Left ventricle myocardium inferior (tissue), 1 donor: ENCODE measurements around the gene CEACAM16. TPM values are rescaled to one million over a fixed set of nuclear protein-coding genes. Genes with fewer than 3 reads are reported as not detected.

Source experiments
- DNase-seq: peaks from one replicate; pipeline ENCODE4 v3.0.0-alpha.2; 2020
- H3K27ac ChIP-seq: fragments of 200-600 bp; replicated peaks from 2 replicates; pipeline ENCODE4 v1.8.0; 2021
- H3K27me3 ChIP-seq: fragments of 200-600 bp; 2 replicates; pipeline ENCODE4 v1.8.0; 2021; ENCODE audit warnings: low read depth
- H3K36me3 ChIP-seq: fragments of 200-600 bp; 2 replicates; pipeline ENCODE4 v1.8.0; 2021
- H3K4me1 ChIP-seq: fragments of 200-600 bp; 2 replicates; pipeline ENCODE4 v1.8.0; 2021
- H3K4me3 ChIP-seq: fragments of 200-600 bp; 2 replicates; pipeline ENCODE4 v1.8.0; 2021; ENCODE audit warnings: mild to moderate bottlenecking, moderate library complexity
- H3K9me3 ChIP-seq: fragments of 200-600 bp; replicated peaks from 2 replicates; pipeline ENCODE4 v1.8.0; 2021
- intact Hi-C: fragments of 100-400 bp; cut with micrococcal nuclease; formaldehyde crosslinking; loops from one replicate; pipeline ENCODE4 v1.11.0; 2022
- total RNA-seq: library from RNA; stranded (reverse); fragmentation: NEBNext Ultra II Directional; extraction: Animal tissue kit (Norgen Biotek cat#: 25700); gene quantifications from one replicate; pipeline ENCODE4 v1.2.1, GENCODE V29; 2021
- TF ChIP-seq, protein P1 (sequence below): fragments of 200-600 bp; IDR thresholded peaks from 2 replicates; pipeline ENCODE4 v1.8.0; 2021; ENCODE audit warnings: antibody characterized with exemption, mild to moderate bottlenecking, borderline replicate concordance
- donor health status: DM: no; HTN: yes; CAD: no; lungs with severe emphysema.

The CEACAM16 gene
- total RNA-seq, 1 donor from 2014 or later: not detected

DNA sequence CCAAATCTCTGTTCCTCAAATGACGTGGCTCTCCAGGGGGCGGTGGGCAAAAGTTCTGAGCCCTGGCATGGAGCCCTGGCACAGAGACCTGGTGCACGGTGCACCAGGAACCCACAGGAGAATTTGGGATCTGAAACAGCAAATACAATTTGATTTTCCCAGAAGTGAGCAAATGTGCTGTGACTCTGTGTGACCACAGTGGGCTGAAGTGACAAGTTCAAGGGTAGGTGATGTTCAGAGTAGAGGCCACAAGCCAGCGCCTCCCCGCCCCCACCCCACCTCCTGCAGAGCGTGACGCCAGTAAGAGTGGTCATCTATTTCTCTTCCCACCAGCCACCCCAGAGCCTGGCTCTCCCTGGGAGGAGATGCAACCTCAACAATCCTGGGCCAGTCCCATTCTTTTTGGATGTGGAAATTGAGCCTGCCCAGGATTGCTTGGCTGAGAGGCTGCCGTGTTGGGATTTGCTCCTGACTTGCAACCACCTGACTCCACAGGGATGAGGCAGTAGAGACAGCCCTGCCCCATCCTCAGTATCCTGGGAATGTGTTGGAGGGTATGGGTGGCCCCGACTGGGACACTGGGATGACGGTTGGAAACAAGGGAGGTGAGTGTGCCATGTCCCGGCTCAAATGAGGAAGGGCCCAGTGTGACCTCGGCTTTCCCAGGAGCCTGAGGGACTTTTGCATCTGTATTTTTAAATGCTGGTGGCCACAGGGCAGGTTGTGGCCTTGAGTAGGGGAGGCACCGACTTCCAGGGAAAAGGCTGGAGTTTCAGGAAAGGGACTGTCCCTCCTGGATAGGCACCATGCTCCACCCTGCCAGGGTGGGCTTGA is 38.5 kb downstream of the CEACAM16 start:
- H3K27me3 ChIP-seq: no peaks in the 10 kb centered on the region
- no peak overlapping the region for H3K27ac ChIP-seq

DNA sequence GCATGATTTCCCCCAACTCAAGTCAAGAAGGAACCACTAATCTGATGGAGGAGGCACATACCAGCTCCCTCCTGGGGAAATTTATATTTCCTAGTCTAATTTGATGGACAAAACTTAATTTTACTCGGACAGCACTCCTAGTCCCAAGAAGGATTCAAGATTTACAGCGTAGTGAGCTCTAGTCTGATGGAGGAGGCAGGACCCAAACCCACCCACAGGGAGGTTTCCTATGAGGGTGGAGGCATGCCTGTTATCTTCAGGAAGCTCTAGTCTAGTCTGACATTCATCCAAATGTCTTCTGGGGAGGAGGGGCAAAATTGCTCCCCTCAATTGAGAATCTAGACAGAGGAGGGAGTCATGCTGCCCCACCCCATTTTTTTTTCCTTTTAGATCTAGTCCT is 39.2 kb downstream of the CEACAM16 start:
- Histone ChIP-seq H3K9me3 (no peaks in the 10 kb centered on the region), H3K27me3 (no peaks in the 10 kb centered on the region), H3K27ac (no peak overlapping the region), H3K4me1 (peaks cover 38% of the 10 kb centered on the region), H3K4me3 (no peak overlapping the region), H3K36me3 (no peaks in the 10 kb centered on the region)
- DNase-seq: no peak
- TF ChIP-seq, protein P1, sequence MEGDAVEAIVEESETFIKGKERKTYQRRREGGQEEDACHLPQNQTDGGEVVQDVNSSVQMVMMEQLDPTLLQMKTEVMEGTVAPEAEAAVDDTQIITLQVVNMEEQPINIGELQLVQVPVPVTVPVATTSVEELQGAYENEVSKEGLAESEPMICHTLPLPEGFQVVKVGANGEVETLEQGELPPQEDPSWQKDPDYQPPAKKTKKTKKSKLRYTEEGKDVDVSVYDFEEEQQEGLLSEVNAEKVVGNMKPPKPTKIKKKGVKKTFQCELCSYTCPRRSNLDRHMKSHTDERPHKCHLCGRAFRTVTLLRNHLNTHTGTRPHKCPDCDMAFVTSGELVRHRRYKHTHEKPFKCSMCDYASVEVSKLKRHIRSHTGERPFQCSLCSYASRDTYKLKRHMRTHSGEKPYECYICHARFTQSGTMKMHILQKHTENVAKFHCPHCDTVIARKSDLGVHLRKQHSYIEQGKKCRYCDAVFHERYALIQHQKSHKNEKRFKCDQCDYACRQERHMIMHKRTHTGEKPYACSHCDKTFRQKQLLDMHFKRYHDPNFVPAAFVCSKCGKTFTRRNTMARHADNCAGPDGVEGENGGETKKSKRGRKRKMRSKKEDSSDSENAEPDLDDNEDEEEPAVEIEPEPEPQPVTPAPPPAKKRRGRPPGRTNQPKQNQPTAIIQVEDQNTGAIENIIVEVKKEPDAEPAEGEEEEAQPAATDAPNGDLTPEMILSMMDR: no peak
- intact Hi-C loops: no loop called here

More for the DNA sequence above, 38.5 kb downstream of the CEACAM16 start:
- no peak for DNase-seq
- intact Hi-C loops: no loop called here
- Histone ChIP-seq H3K4me1 (peaks cover 31% of the 10 kb centered on the region), H3K4me3 (no peak overlapping the region), H3K36me3 (no peaks in the 10 kb centered on the region), H3K9me3 (no peaks in the 10 kb centered on the region)
- TF ChIP-seq, protein P1: no peak

DNA sequence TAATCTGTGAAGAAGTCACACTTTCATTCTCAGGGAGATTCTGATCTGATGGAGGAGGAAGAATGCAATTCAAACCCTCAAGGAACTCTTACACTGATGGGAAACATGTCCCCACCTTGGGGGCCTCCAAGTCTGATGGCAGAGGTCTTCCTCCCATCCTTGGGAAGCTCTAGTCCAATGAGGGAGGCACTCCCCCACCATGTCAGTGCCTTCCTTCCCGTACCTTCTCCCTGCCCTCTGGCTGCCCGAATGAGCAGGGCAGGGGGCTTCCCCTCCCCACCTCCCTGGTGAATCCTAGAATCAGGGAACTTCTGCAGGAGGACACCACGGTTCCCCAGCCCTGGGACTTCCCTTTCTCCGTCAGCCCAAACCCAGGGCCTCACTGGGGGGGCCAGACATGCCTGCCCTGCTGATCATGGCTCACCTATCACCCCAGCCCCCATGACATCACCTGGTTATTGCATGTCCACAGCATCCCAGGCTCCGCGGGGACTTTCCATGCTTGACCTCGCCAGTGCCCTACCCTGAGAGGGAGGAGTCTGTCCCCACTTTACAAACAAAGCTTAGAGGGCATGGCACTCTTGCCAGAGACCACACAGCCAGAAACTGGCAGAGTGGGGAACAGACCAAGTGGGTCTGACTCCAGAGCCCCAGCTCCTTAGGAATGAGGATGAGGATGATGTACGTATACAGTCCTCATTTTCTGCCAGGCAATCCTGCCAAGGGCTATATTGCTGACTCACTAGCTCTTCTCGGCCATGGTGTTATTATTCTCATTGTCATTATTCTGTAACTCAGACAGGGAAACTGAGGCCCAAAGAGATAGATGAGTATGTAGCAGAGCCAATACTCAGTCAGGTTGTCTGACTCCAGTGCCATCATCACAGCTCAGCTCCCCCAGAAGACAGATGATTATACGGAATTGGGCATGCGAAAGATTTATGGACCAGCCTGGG is 39.9 kb downstream of the CEACAM16 start:
- TF ChIP-seq, protein P1: no peak
- Histone ChIP-seq H3K27ac (no peak overlapping the region), H3K9me3 (no peaks in the 10 kb centered on the region), H3K4me1 (peaks cover 45% of the 10 kb centered on the region), H3K4me3 (no peak overlapping the region), H3K36me3 (no peaks in the 10 kb centered on the region), H3K27me3 (no peaks in the 10 kb centered on the region)
- DNase-seq: no peak
- intact Hi-C loops: no loop called here

DNA sequence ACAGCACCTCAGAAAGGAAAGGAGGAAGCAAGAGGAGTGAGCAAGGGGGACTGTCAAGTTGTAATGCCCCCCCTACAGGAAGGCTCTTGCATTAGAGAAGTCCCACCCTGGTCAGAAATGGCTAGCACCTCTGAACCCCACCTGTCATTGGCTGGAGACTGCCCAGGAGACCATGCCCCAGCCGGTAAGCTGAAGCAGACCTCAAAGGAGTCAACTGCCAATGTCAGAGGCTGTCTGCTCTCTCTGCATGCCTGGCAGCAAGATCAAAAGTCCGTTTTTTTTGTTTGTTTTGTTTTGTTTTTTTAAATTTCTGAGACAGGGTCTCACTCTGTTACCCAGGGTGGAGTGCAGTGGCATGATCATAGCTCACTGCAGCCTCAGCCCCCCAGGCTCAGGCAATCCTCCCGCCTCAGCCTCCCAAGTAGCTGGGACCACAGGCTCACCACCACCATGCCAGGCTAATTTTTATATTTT is 41.4 kb downstream of the CEACAM16 start:
- Histone ChIP-seq H3K27me3 (no peaks in the 10 kb centered on the region), H3K36me3 (no peaks in the 10 kb centered on the region), H3K4me1 (peaks cover 60% of the 10 kb centered on the region), H3K9me3 (no peaks in the 10 kb centered on the region), H3K27ac (peak overlapping the region; percentile 98), H3K4me3 (no peak overlapping the region)
- TF ChIP-seq, protein P1: no peak
- DNase-seq: no peak
- intact Hi-C loops: no loop called here

DNA sequence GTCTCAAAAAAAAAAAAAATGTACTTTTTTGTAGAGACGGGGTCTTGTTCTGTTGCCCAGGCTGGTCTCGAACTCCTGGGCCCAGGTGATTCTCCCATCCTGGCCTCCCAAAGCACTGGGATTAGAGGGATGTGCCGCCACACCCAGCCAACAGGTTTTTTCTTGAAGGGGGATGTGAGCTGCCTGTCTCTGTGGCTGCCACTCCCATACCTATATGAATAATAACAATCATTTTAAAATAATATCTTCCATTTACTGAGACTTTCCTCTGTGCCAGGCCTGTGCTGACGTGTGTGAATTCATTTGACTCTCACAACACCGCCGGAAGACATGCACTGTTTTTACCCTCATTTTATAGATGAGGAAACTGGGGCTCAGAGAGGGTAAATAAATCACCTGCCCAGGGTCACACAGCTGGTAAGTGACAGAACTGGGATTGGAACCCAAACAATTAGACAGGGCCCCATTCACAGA is 42.3 kb downstream of the CEACAM16 start:
- no peaks in the 10 kb centered on the region for H3K36me3 ChIP-seq
- no peaks in the 10 kb centered on the region for H3K9me3 ChIP-seq
- H3K4me3 ChIP-seq: no peak overlapping the region
- intact Hi-C loops: no loop called here
- H3K27ac ChIP-seq: peak overlapping the region; percentile 98
- DNase-seq: no peak
- TF ChIP-seq, protein P1: no peak
- H3K27me3 ChIP-seq: no peaks in the 10 kb centered on the region
- peaks cover 68% of the 10 kb centered on the region for H3K4me1 ChIP-seq
